Putamen (tissue), 1 donor: ENCODE results near the gene GFRA1.

Experiments
- DNase-seq: peaks from one replicate; pipeline ENCODE4 v3.0.0-alpha.2; 2016; ENCODE audit warnings: low spot score

Gene GFRA1

GRCh38 chr10:116125180-116125579 is 147.8 kb downstream of the GFRA1 start:
- DNase-seq: no peak

GRCh38 chr10:116124777-116125176 is 148.2 kb downstream of the GFRA1 start:
- no peak for DNase-seq

- DNase-seq: no peak
Observed at GRCh38 chr10:116122664-116123063, 150.3 kb downstream of the GFRA1 start.

- DNase-seq: no peak
Observed at GRCh38 chr10:116121640-116122525, 151.1 kb downstream of the GFRA1 start.

GRCh38 chr10:116120688-116121455 is 152.1 kb downstream of the GFRA1 start:
- DNase-seq: no peak

- DNase-seq: no peak
Observed at GRCh38 chr10:116118847-116119246, 154.2 kb downstream of the GFRA1 start.

- no peak for DNase-seq
Observed at GRCh38 chr10:116115797-116116196, 157.2 kb downstream of the GFRA1 start.

GRCh38 chr10:116115036-116115641 is 157.9 kb downstream of the GFRA1 start:
- no peak for DNase-seq

GRCh38 chr10:116113721-116114501 is 159.1 kb downstream of the GFRA1 start:
- DNase-seq: peak; percentile 24

- DNase-seq: no peak
Observed at GRCh38 chr10:116112232-116113231, 160.5 kb downstream of the GFRA1 start.

- no peak for DNase-seq
Observed at GRCh38 chr10:116111483-116112095, 161.4 kb downstream of the GFRA1 start.

GRCh38 chr10:116110736-116111135 is 162.3 kb downstream of the GFRA1 start:
- no peak for DNase-seq

GRCh38 chr10:116109881-116110280 is 163.1 kb downstream of the GFRA1 start:
- no peak for DNase-seq

- no peak for DNase-seq
Observed at GRCh38 chr10:116109481-116109880, 163.5 kb downstream of the GFRA1 start.

- no peak for DNase-seq
Observed at GRCh38 chr10:116108095-116108494, 164.9 kb downstream of the GFRA1 start.

GRCh38 chr10:116106611-116107010 is 166.4 kb downstream of the GFRA1 start:
- DNase-seq: no peak

- DNase-seq: no peak
Observed at GRCh38 chr10:116105264-116105663, 167.7 kb downstream of the GFRA1 start.

- no peak for DNase-seq
Observed at GRCh38 chr10:116104210-116104932, 168.6 kb downstream of the GFRA1 start.

GRCh38 chr10:116103668-116104067 is 169.3 kb downstream of the GFRA1 start:
- DNase-seq: no peak
